Testis (tissue), 3 donors: ENCODE measurements around the gene COQ9. TPM values are rescaled to one million over a fixed set of nuclear protein-coding genes. Genes with fewer than 3 reads are reported as not detected.
"Not testable (repeated sequence)": the region's sequence is repeated elsewhere in the genome, so short reads cannot be mapped to it uniquely, and the experiment has no call there.

ENCODE experiments used
- DNase-seq: peaks from one replicate; pipeline ENCODE4 v3.0.0-alpha.2; 2019
- H3K27ac ChIP-seq, 2 donors: fragments of 200-600 bp; sonication (generic); one replicate each; pipeline ENCODE4 v1.5.1; 2019
- H3K27me3 ChIP-seq: fragments of 200-600 bp; sonication (generic); one replicate; pipeline ENCODE4 v1.5.1; 2019
- H3K36me3 ChIP-seq: fragments of 200-600 bp; sonication (generic); one replicate; pipeline ENCODE4 v1.5.1; 2017; ENCODE audit warnings: low read depth; ENCODE audit errors: missing control alignments
- H3K4me1 ChIP-seq: fragments of 200-600 bp; sonication (generic); one replicate; pipeline ENCODE4 v1.5.1; 2019
- H3K4me3 ChIP-seq, 2 donors: fragments of 200-600 bp; sonication (generic); one replicate each; pipeline ENCODE4 v1.5.1; 2017 to 2019
- H3K9me3 ChIP-seq: fragments of 200-600 bp; sonication (generic); one replicate; pipeline ENCODE4 v1.5.1; 2017
- CTCF ChIP-seq, 3 experiments: fragments of 450-650 bp in 2 of 3; fragments of 200-600 bp in 1 of 3; sonication (generic) in 1 of 3; IDR thresholded peaks; one replicate each; pipeline ENCODE4 v1.5.1; 2016 to 2019; ENCODE audit warnings: antibody characterized with exemption in 3 of 3, mild to moderate bottlenecking in 2 of 3, moderate library complexity in 1 of 3
- POLR2A ChIP-seq: fragments of 450-650 bp; IDR thresholded peaks from one replicate; pipeline ENCODE4 v1.6.1; 2017; ENCODE audit warnings: antibody characterized with exemption, mild to moderate bottlenecking, moderate library complexity
- WGBS, 2 donors: methylation state at CpG; one replicate each; pipeline ENCODE4 v1.1.5; 2018; 5-methylcytosine and 5-hydroxymethylcytosine counted together
- intact Hi-C: fragments of 100-400 bp; cut with DNase I; formaldehyde crosslinking; loops from one replicate; pipeline ENCODE4 v1.15.1; 2023; ENCODE audit warnings: low total_unique reads
- polyA plus RNA-seq: library from polyadenylated mRNA; stranded (reverse); fragments of 350-450 nt; fragmentation: Illumina TruSeq; extraction: RNeasy Lipid Tissue Mini Kit (QIAGEN cat#74804); gene quantifications from one replicate; pipeline ENCODE4 v1.2.3, GENCODE V29; 2014; ENCODE audit warnings: low read depth, low replicate concordance; ENCODE audit not compliant: insufficient read depth
- total RNA-seq, 2 donors: library from RNA; depleted of rRNA; stranded (reverse); fragments of >200 nt; gene quantifications; one replicate each; pipeline ENCODE4 v1.2.3, GENCODE V29; 2016

COQ9 gene
- total and polyA plus RNA-seq, 3 donors from 2014 or later = 74.1 to 93.5 (median 77.1) TPM

DNA sequence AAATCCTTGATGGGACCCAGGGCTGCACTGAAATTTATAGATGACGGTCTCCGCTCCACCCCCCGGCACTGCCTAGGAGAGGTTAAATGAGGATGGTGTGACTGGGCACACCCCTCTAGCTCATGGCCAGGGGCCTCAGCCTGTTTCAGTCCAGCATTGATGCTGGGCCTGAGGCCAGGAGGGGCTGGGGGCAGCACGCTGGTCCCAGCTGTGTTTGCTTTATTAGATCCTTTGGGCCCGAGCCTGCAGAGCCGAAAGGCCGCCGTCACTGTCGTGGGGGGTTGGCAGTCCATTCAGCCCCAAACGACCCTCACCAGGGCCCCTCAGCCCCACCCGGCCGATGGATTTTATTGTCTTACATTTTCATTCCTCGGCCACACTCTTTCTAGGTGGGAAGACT, 49.8 kb downstream of the COQ9 start:
- Histone ChIP-seq H3K4me3 (no peak overlapping the region), H3K27me3 (no peaks in the 10 kb centered on the region), H3K27ac (no peak overlapping the region), H3K9me3 (no peaks in the 10 kb centered on the region), H3K4me1 (peaks cover 5% of the 10 kb centered on the region), H3K36me3 (no peaks in the 10 kb centered on the region)
- DNase-seq = no peak
- intact Hi-C loops = no loop called here
- 71 to 78% methylated on average over 13 of the region's 13 CpGs for WGBS, 2 donors
- no peak for TF ChIP-seq CTCF (IDR thresholded peaks at IDR 0.05)
- TF ChIP-seq POLR2A = no peak

GRCh38 chr16:57498031-57498430, 50.8 kb downstream of the COQ9 start:
- Histone ChIP-seq H3K27ac (no peak overlapping the region), H3K4me1 (peaks cover 7% of the 10 kb centered on the region), H3K9me3 (no peaks in the 10 kb centered on the region), H3K27me3 (no peaks in the 10 kb centered on the region), H3K4me3 (no peak overlapping the region), H3K36me3 (no peaks in the 10 kb centered on the region)
- TF ChIP-seq CTCF (IDR thresholded peaks at IDR 0.05) = no peak
- no peak for TF ChIP-seq POLR2A
- intact Hi-C loops = no loop called here
- 95 to 100% methylated on average over 2 to 4 of the region's 4 CpGs for WGBS, 2 donors
- DNase-seq = no peak

- 91 to 96% methylated on average over 11 of the region's 11 CpGs for WGBS, 2 donors
Observed at GRCh38 chr16:57499941-57500340, 52.7 kb downstream of the COQ9 start.

DNA sequence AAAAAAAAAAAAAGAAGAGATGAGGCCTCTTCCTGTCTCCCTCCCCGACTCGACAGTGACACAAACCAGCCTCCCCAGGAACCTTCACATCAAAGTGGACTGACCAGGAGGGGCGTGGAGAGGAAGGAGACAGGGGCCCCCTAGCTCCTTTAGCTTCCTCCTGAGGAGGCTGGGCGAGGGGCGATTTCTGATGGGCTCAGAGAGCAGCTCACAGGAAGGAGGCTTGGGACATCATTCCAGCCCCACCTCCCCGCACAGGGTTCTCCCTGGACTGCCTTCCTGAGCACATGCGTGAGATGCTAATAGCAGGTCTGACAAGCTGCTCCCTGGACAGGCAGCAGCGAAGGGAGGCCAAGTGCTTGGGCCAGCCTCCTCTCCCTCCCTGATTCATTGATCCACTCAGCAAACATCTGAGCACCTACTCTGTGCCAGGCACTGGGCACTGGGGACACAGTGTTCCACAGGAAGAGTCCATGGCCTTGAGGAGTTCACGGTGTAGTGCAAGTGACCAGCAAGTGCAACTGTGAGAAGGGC, 53.4 kb downstream of the COQ9 start:
- Histone ChIP-seq H3K9me3 (no peaks in the 10 kb centered on the region), H3K4me1 (peaks cover 13% of the 10 kb centered on the region), H3K27ac (no peak overlapping the region), H3K4me3 (no peak overlapping the region), H3K27me3 (no peaks in the 10 kb centered on the region), H3K36me3 (no peaks in the 10 kb centered on the region)
- no peak for TF ChIP-seq POLR2A
- no peak for TF ChIP-seq CTCF (IDR thresholded peaks at IDR 0.05)
- DNase-seq = peak; percentile 60
- intact Hi-C loops = no loop called here
- 62 to 63% methylated on average over 8 to 9 of the region's 9 CpGs for WGBS, 2 donors

More at GRCh38 chr16:57499941-57500340, 52.7 kb downstream of the COQ9 start:
- DNase-seq, H3K27me3 ChIP-seq, H3K27ac ChIP-seq, H3K36me3 ChIP-seq, intact Hi-C loops, H3K9me3 ChIP-seq, H3K4me3 ChIP-seq: not testable (repeated sequence)
- H3K4me1 ChIP-seq = peaks cover 13% of the 10 kb centered on the region

- peaks cover 13% of the 10 kb centered on the region for H3K4me1 ChIP-seq
- no peak overlapping the region for H3K27ac ChIP-seq
- TF ChIP-seq CTCF (IDR thresholded peaks at IDR 0.05) (no peak), POLR2A (no peak)
- H3K4me3 ChIP-seq = no peak overlapping the region
- intact Hi-C loops = no loop called here
- H3K9me3 ChIP-seq = no peaks in the 10 kb centered on the region
- whole genome bisulfite sequencing, 2 donors = 74 to 80% methylated on average over 7 of the region's 7 CpGs
- DNase-seq = no peak
- no peaks in the 10 kb centered on the region for H3K36me3 ChIP-seq
- H3K27me3 ChIP-seq = no peaks in the 10 kb centered on the region
Observed at GRCh38 chr16:57501492-57501891, 54.2 kb downstream of the COQ9 start.
